ENCODE results near the gene ABCA9.
"Not testable (repeated sequence)": the region's sequence is repeated elsewhere in the genome, so short reads cannot be mapped to it uniquely, and the experiment has no call there.

ABCA9 gene

GRCh38 chr17:68944435-68945035, 116.2 kb downstream of the ABCA9 start:
- DNase-seq: no peak

- not testable (repeated sequence) for DNase-seq
Observed at GRCh38 chr17:68943812-68944182, 116.9 kb downstream of the ABCA9 start.

GRCh38 chr17:68943123-68943811, 117.5 kb downstream of the ABCA9 start:
- no peak for DNase-seq

GRCh38 chr17:68942389-68942788, 118.3 kb downstream of the ABCA9 start:
- DNase-seq: no peak

GRCh38 chr17:68941761-68942160, 119.0 kb downstream of the ABCA9 start:
- no peak for DNase-seq

GRCh38 chr17:68939195-68939594, 121.5 kb downstream of the ABCA9 start:
- no peak for DNase-seq

GRCh38 chr17:68937890-68938514, 122.7 kb downstream of the ABCA9 start:
- no peak for DNase-seq

GRCh38 chr17:68927516-68927915, 133.2 kb downstream of the ABCA9 start:
- no peak for DNase-seq

GRCh38 chr17:68924793-68925720, 135.7 kb downstream of the ABCA9 start:
- DNase-seq: no peak

Data from right forelimb (tissue), 1 donor.